Epithelial cell of prostate (primary cell): Measurements from ENCODE around the gene FAAP20.

Experiments
- DNase-seq: peaks from one replicate; pipeline ENCODE4 v3.0.0-alpha.2; 2011; ENCODE audit warnings: low read depth, low spot score
- H3K27ac ChIP-seq: fragments of 450-650 bp; 2 replicates; pipeline ENCODE4 v1.5.1; 2017; ENCODE audit warnings: mild to moderate bottlenecking

FAAP20 gene

DNA sequence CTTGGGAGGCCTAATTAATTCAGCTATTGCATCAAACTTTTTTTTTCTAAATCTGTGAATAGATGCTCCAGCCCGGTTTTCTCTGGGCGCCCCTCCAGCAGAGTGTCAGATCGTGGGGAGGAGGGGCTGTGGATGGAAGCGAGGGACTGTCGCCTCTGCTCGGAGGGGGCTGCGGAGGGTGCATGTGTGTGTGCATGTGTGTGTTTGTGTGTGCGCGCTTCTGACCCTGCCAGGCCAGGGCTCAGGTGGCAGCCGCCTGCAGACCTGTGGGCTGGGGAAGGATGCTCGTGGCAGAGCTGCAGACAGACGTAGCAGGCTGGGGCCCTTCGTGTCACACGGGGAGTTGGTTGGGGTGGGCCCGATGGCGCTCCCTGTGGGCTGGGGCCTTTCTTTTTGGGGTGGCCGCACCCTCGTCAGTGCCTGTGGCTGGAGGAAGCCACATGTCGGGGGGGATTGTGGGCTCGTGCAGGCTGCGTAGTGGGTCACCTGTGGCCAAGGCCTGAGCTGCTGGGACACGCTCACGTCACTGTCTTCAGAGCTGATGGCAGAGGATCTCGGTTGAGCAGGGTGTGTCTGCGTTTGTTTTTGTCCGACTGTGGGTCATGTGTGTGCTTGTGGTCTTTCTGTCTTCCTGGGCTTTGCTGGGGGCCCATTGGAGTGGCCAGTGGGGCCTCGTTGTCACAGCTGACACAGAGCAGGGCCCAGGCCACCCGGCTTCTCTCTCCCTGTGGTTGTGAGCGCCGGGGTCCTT lies 36.4 kb upstream of the FAAP20 start:
- H3K27ac ChIP-seq: peak overlapping the region; percentile 72
- DNase-seq: no peak

DNA sequence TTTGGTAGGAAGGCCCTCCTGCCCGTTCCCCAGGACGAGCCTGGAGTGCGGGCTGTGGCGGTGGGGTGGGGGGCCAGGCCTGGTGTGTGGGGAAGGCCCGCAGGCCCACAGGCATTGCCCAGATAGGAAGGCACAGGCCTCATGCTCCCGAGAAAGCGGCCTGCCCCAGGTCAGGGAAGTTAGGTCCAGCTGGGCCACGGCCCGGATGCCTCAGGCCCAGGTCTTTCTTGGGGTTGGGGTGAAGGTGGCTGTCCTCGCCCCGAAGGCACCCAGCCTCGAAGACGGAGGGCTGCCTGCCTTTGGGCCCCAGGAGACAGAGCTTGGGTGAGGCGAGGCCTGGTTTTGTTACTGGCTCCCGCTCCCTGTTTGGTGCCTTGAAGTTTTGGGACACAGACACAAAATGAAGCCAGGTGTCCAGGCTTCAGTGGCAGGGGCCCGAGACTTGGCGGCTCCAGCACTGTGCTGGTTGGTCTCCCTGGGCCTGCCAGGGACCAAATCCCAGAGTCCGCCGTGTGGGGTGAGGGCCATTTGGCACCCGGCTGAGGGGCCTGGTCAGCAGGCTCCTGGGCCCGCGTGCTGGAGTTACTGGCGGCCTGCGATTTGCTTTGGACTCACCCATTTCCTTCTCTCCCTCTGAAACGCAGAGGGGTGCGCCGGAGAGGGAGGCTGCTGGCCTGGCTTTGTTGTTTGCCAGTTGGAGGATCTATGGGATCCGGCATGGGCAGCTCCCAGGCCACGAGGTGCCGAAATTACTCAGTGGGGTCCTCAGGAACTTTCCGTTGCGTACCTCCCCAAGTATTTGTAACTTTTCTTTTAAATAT lies 35.5 kb upstream of the FAAP20 start:
- no peak for DNase-seq
- H3K27ac ChIP-seq: peak overlapping the region; percentile 72

DNA sequence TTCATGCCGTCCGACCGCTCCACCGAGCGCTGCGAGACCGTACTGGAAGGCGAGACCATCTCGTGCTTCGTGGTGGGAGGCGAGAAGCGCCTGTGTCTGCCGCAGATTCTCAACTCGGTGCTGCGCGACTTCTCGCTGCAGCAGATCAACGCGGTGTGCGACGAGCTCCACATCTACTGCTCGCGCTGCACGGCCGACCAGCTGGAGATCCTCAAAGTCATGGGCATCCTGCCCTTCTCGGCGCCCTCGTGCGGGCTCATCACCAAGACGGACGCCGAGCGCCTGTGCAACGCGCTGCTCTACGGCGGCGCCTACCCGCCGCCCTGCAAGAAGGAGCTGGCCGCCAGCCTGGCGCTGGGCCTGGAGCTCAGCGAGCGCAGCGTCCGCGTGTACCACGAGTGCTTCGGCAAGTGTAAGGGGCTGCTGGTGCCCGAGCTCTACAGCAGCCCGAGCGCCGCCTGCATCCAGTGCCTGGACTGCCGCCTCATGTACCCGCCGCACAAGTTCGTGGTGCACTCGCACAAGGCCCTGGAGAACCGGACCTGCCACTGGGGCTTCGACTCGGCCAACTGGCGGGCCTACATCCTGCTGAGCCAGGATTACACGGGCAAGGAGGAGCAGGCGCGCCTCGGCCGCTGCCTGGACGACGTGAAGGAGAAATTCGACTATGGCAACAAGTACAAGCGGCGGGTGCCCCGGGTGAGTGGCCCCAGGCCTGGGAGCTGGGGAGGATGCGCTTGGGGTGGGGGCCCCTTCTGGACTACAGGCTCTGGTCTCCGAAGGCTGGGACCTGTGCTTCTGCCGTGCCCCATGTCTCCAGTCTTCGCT lies 34.7 kb upstream of the FAAP20 start:
- no peak for DNase-seq
- H3K27ac ChIP-seq: peak overlapping the region; percentile 72

DNA sequence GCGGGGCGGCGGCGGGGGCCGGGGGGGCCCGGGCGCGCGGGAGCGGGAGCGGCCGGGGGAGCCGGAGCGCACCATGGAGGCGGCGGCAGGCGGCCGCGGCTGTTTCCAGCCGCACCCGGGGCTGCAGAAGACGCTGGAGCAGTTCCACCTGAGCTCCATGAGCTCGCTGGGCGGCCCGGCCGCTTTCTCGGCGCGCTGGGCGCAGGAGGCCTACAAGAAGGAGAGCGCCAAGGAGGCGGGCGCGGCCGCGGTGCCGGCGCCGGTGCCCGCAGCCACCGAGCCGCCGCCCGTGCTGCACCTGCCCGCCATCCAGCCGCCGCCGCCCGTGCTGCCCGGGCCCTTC lies 34.1 kb upstream of the FAAP20 start:
- H3K27ac ChIP-seq: peak overlapping the region; percentile 72
- DNase-seq: no peak

DNA sequence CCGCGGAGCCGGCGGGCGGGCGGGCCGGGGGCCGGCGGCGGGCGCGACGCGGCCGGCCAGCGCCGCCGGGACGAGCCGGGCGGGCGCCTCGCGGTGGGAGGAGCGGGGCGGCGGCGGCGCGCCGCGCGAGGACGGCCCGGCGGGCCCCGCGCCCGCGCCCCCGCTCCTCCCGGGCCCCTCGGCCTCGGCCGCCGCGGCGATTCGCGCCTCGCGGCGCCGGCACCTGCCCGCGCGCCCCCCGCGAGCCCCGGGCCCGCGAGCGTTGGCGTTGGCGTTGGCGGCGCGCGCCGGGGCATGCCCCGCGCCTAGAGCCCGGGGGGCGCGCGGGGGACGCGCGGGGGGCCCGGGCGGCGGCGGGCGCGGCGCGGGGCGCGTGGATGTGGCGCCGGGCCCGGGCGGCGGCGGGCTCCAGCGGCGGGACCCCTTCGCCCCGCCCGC lies 33.6 kb upstream of the FAAP20 start, which contains the start of gene SKI:
Gene SKI (plus strand): TSS at position 163 of the 438 bp plus-strand sequence. CDS start 448 bp downstream, outside the sequence.
- H3K27ac ChIP-seq: peak within 1 kb of the TSS; percentile 85
- no peak for DNase-seq

DNA sequence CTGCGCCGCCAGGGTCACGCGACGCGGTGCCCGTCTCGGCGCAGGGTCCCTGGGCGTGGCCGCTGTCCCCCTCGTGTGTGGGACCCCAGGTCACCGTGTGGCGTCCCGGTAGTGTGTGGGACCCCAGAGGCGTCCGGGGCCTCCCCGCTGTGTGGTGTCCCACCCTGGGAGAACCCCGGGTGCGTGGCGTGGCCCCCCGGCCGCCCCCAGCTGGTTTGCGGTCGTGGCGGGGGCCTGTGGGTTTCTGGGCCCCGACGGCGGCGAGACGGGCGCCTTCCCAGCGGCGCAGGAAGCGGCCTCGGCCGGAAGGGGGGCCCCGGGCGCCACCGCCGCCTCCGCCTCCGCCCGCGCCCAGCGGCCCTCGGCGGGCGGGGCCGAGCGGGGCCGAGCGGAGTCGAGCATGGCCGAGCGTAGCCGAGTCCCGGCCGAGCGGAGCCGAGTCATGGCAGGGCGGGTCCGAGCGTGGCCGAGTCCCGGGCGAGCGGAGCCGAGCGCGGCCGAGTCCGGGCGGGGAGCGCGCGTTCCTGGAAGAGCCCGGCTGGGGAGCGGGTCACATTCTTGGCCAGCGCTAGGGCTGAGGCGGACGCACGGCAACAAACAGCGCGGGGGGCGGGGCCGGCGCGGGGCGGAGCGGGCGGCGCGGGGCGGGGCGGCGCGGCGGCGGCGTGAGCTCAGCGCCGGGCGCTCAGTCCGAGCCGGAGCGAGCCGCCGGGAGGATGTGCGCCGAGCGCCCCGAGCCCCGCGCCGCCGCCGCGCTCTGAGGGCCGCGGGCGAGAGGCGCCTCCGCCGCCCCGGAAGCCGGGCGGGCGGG lies 33.0 kb upstream of the FAAP20 start:
- H3K27ac ChIP-seq: peak overlapping the region; percentile 85
- DNase-seq: peak; percentile 78

DNA sequence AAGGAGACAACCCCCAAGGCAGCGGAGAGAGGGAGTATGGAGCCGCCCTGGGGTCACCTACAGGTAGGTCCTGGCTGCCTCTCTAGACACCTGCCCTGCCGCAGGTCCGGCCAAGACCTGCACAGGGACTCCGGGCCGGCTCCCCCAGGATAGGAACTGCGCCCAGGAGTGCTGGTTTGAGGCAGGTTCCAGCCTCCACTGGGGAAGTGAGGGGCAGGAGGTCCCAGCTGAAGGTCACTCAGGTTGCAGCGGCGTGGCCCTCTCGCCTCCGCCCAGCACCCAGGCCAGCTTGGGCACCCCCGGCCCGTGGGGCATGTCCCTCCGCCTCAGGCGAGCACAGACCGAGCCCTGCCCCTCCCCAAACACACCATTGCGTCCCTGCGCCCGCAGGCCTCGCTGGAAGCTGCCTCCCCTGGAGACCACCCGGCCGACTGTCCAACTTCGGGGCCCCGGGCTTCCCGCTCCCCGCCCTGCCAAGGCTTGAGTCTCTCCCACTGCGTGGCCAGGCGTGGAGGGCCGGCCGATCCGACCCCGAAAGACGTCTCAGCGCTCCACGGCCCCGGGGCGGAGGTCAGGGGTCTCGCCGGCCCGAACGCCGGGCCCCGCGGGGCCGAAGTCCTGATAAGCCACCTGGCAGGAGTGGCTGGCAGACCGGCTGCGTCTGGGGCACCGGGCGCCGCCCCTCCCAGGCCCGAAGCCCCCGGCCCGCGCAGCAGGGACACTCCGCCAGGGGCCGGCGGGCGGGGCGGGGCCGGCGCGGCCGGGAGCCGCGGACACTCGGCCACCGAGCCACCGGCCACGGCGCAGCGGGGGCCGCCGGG lies 32.2 kb upstream of the FAAP20 start:
- no peak for DNase-seq
- H3K27ac ChIP-seq: peak overlapping the region; percentile 85

DNA sequence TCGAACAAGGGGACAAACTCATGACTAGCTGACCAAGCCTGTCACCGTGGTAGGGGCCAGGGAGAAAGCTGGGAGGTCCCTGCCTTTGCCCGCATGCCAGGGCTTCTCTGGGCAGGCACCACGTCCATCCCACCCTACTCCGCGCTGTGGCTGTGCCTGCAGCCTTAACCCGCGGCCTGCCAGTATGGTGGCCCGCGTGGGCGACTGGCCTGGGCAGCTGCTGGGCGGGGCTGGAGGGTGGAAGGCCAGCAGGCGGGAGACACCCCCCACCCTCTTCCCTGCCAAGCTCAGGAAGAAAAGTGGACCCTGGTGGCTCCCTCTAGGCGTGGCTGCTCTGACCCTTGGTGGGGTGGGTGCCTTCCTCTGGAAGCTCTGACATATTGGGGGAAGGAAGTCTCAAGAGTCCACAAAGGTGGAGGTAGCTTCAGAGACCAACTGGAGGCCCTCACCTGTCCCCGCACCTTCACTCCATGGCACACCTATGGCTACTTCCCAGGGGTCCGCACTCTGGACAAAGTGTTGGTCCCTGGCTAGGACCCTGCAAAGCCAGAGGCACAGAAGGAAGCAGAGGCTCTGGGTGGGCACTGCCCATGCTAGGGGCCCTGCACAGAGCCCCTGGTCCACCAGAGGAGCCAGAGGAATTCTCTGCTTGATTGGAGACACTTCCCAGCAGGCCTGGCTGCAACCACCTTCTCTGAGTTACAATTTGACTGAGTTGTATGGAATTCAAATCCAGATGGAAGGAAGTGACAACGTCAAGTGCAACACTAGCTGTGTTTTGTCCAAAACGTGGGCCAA lies 30.3 kb upstream of the FAAP20 start:
- H3K27ac ChIP-seq: no peak overlapping the region
- DNase-seq: no peak

DNA sequence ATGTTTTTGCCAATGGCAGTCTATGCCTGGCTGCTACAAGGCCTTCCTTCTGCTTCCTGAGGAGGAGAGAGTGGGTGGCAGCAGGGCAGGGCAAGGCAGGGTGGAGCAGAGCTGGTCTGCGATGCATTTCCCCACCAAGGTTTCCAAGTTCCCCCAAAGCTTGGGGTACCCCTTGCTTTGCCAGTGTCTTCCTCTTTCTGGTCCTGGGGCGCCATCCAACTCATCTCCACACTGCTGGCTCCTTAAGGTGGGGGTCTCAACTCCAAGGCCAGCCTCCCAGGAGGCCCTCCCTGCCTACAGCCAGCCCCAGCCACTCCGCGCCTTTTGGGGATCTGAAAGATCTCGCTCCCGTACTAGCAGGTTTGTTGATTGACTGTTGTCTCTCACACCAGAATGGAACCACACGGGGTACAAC lies 29.6 kb upstream of the FAAP20 start:
- DNase-seq: no peak
- H3K27ac ChIP-seq: no peak overlapping the region

DNA sequence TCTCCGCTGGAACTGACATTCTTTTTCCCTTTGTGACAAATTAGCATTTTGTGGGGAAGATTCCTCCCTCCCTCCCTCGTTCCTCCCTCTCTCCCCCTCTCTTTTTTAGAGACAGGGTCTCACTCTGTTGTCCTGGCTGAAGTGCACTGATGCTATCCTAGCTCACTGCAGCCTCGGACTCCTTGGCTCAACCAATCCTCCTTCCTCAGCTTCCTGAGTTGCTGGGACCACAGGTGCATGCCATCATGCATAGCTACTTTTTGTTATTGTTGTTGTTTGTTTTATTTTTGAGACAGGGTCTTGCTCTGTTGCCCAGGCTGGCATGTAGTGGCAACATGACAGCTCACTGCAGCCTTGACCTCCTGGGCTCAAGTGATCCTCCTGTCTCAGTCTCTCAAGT lies 26.7 kb upstream of the FAAP20 start:
- H3K27ac ChIP-seq: no peak overlapping the region
- DNase-seq: no peak

DNA sequence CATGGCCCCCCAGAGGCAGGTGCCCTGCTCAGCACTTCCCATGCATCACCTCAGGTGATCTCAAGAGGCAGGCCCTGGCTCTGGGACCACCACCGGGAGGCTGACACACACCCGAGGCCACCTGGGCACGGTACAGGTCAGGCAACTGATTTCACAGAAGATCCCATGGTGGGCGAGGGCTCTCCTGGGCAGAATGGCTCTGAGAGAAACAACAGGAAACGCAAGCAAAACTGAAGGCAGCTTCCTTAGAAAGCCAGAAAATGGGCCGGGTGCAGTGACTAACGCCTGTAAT lies 22.1 kb upstream of the FAAP20 start:
- DNase-seq: no peak
- H3K27ac ChIP-seq: no peak overlapping the region

DNA sequence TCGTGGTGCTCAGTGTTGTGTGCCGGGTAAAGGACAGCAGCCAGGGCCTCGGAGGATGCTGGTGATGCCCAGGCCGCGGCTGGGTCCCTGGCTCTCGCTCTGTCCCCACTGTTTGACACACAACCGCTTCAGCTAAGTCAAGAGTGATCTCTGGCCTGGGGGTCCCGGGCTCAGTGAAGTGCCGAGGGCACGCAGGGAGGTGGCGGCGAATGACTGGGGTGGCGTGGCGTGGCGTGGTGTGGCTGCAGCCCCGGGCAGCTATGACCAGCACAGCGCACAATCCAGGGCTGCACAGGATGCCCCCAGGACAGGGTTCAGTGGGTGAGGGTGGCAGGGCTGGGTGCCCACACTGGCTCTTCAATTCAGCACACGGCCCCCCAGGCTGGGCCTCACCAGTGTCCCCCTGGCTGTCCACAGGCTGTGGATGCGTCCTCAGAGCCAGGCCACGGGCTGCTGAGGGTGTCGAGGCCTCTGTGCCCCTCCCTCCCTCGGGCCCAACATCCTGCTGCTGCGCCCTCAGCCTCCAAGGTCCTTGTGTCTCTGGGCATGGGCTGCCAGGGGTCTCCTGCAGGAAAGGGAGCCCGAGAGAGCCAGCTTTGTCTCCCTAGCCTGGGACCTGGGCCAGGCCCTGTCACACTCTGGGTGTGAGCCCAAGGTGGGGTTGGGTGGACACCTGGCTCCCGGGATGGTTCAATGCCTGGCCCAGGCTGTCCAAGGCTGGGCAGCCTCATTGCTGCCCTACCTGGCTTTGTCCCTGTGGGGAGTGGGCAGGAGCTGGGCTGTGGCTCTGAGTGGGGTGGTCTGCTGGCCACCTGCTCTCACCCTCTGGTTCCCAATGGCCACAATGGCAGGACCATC lies 21.6 kb upstream of the FAAP20 start:
- no peak for DNase-seq
- H3K27ac ChIP-seq: no peak overlapping the region

DNA sequence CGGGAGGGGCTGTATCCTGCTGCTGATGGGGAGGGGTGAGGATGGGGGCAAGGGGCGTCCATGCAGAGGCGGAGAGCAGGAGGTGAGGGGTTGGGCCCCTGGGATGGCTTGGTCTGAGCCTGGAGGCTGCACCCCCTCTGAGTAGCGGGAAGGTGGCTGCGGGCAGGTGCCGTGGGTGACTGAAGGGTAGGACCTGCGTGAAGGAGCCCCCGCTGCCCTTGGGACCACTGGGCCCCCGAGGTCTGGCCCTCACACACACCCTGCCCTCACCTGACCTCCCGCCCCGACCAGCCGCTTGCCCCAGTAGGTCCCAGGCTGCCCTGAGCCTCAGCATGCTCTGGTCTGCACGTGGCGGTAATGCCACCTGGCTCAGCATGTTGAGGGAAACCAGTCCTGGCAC lies 20.8 kb upstream of the FAAP20 start:
- H3K27ac ChIP-seq: no peak overlapping the region
- DNase-seq: no peak

DNA sequence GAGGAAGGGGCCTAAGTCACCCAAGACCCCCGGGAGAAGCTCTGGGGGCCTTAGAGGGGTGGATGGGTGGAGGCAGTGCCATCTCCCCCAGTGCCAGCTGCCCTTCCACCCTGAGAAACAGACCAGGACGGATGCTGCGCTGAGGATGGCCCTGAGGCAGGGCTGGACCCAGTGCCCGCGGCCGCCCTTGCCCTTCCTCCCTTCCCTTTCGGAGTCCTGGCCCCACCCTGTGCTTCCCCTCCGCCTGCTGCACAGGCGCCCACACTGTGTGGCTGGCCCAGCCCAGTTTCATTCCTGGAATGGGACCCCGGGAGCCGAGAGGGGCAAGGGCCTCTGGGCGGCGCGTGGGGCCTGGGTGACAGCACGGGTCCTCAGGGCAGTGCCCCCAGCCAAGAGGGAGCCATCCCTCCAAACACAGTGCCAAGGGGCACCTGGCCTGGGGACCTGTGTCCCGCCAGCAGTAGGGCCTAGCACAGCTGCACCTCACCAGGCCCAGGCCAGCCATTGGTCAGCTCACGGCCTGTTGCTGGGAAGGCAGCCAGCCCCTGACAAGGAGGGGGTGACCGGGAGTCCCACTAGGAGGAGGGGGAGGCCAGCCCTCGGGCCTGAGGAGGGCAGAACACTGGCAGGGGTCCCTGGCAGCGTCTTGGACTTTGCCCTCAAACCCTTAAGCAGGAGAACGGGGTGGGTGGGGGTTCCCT lies 20.1 kb upstream of the FAAP20 start:
- H3K27ac ChIP-seq: no peak overlapping the region
- no peak for DNase-seq

DNA sequence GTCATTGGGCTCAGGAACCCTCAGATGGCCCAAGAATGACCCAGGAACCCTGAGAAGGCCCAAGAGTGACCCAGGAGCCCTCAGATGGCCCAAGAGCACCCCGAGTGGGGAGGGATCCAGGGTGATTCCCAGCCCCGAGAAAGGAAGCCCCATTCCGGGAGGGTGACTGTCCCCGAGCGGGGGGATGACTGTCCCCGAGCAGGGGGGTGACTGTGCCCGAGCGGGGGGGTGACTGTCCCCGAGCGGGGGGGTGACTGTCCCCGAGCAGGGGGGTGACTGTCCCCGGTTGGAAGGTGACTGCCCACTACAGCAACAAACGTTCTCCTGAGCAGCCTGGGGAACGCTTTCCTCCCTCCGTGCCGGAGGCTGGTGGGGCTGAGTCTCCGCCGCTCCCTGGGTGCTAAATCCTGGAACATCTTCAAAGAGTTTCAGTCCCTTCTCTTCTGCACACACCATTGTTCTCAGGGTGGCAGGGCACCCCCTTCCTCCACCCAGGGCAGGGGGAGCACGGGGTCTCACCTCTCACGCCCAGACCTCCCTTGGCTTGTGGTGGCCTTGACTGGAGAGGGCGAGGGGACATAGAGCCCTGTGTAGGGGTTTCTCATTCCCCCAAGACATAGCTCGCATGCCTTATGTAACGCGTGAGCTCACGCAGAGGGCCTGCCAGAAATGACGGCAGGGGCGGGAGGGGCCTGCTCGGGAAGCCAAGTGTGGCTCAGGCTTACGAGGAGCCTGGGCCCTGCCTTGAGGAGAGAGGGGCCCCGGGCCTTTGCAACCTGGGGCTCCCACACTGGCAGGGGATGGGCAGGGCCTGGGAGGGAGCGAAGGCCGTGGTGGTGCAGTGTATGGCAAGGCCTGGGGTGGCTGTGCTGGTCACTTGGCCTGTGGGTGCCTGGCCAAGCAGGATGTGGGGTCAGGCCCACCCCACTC lies 19.3 kb upstream of the FAAP20 start:
- DNase-seq: no peak
- H3K27ac ChIP-seq: peak overlapping the region; percentile 63
